HG02759 (cell line): Measurements from ENCODE around the gene WNT2B.
"Not testable (repeated sequence)": the region's sequence is repeated elsewhere in the genome, so short reads cannot be mapped to it uniquely, and the experiment has no call there.

Experiments
- ATAC-seq: cut with Tn5 transposase; IDR thresholded peaks from one replicate; pipeline ENCODE4 v1.9.1; 2021; ENCODE audit warnings: mild to moderate bottlenecking, moderate library complexity; ENCODE audit not compliant: unreplicated experiment

The WNT2B gene

DNA sequence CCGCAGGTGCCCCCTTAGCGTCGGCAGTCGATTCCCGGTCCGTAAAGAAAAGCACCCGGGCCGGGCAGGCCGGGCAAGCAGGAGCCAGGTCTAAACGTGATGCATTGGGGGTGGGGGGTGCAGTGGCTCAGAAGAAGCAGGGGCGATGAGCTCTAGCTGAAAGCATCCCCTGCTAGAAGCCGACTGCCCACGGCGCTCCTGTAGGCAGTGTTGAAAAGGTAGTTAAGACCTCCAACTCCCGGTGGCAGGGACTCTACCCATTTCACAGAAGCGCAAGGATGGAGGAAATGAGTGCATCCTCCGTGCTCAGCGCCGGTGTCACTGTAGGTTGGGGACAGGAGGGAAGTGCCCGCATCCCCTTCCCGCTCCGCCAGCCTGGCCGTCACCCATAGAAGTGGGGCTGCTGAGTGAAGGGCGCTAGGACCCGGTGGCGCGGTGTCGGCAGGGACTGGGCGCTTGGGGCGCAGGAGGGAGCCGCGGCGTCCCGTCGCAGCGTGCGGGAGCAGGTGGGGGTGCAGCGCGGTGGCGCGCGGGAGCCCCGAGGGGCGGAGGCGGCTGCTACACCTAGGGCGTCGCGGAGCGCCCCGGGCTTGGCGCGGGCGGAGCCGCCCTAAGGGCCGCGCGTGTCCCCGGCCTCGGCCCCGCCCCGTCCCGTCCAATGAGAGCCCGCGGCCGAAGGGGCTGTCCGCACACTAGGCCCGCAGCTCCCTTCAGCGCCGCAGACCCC lies at the start of gene WNT2B:
Gene WNT2B (plus strand): TSS at position 688 of the 727 bp plus-strand sequence. CDS start 298 bp downstream, outside the sequence.
- no peak for ATAC-seq

DNA sequence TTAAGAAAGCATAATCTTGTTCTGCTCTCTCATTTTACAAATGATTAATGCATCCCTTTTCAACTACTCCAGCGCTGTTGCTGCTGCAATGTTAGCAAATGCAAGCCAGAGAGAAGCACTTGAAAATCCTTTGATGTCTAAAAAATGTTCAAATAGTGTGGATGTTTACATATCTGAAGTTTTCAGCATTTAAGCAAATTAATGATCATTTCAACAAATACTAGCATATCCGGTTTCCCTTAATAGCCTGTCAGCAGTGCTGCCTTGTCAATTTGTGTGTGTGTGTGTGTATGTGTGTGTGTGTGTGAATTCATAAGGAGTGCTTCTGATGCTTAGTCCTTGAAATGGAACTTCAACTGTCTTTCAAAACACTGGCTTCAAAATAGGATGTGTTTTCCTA lies 48.1 kb upstream of the WNT2B start:
- ATAC-seq, result no peak

- no peak for ATAC-seq
Measured at GRCh38 chr1:112461200-112461871, 47.4 kb upstream of the WNT2B start.

- ATAC-seq, result no peak
Measured at GRCh38 chr1:112462953-112463279, 45.8 kb upstream of the WNT2B start.

- no peak for ATAC-seq
Measured at GRCh38 chr1:112464501-112464900, 44.3 kb upstream of the WNT2B start.

DNA sequence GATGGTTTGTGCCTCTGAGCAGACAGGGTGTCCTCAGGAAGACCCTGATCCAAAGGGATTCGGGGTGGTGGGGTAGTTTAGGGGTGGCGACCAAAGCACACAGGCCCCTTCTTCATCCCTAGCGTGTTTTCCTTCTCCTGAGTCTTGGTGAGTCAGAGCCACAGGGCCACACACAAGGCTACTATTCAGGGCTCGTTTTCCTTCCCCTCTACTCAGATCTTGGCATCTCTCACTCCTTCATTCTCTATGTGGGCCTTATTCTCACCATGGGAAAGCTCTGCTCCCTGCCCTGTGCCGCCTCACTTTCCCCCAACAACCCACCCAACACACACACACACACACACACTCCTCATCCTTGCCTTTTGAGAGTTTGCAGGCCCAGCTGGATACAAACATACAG lies 43.6 kb upstream of the WNT2B start:
- ATAC-seq, result no peak

GRCh38 chr1:112466078-112466660 lies 42.6 kb upstream of the WNT2B start:
- ATAC-seq, result peak; percentile 95

GRCh38 chr1:112470324-112470723 lies 38.4 kb upstream of the WNT2B start:
- not testable (repeated sequence) for ATAC-seq

DNA sequence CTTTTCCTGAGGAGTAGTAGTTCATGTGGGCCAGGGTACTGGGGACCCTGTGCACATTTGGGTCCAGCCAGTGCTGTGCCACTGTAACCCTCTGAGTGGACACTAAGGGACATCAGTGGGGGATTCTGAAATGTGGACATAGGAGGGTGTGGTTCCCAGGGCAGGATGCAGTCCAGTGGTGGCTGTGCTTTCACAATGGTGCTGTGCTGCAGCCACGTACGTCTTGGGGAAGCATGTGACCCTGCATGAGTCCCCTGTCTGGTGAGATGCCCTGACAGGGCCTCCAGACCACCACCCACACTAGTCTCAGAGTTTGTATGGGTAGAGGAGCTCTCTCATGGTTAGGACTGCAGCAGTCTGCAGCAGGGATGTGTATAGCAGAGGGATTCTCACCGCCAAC lies 37.8 kb upstream of the WNT2B start:
- no peak for ATAC-seq

DNA sequence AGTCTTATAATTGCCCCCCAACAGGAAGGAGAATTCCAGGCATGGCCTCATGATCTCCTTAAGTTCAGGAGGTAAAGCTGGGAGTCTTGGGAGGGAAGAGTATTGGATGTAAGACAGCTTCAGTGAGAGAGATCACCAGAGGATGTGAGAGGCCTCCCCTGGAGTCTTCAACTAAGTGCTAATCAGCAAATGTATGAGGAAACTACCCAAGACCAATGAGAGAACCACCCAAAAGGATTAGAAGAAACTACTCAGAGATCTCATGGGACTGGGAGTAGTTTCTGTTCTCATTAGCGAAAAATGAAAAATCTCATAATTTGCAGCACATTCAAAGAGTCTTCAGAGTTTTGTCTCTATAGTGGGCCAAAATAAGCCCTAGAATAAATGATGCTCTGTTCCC lies 36.6 kb upstream of the WNT2B start:
- ATAC-seq, result no peak

- ATAC-seq, result no peak
Measured at GRCh38 chr1:112477550-112477949, 31.2 kb upstream of the WNT2B start.

DNA sequence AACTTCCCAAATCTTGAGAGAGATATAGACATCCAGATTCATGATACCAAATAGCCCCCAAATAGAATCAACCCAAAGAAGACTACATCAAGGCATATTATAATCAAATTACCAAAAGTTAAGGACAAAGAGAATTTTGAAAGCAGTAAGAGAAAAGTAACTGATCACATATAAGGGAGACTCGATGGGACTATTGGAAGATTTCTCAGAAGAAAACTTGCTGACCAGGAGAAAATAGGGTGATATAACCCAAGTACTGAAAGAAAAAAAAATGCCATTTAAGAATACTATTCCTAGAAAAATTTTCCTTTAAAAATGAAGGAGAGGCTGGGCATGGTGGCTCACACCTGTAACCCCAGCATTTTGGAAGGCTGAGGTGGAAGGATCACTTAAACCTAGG lies 30.5 kb upstream of the WNT2B start:
- no peak for ATAC-seq

DNA sequence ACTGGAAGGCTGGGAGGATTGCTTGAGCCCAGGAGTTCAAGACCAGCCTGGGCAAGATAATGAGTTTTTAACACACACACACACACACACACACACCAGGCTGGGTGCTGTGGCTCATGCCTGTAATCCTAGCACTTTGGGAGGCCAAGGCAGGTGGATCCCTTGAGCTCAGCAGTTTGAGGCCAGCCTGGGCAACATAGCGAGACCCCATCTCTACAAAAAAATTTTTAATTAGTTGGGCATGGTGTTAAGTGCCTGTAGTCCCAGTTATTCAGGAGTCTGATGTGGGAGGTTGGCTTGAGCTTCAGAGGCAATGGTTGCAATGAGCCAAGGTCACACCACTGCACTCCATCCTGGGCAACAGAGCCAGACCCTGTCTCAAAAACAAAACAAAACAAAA lies 22.7 kb upstream of the WNT2B start:
- not testable (repeated sequence) for ATAC-seq

DNA sequence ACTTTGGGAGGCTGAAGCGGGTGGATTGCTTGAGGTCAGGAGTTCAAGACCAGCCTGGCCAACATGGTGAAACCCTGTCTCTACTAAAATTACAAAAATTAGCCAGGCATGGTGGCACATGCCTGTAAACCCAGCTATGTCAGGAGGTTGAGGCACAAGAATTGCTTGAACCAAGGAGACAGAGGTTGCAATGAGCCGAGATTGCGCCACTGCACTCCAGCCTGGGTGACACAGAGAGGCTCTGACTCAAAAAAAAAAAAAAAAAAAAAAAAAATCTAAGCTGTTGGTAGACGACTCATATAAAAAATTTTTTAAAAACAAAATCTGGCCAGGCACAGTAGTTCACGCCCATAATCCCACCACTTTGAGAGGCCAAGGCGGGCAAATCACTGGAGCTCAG lies 21.1 kb upstream of the WNT2B start:
- not testable (repeated sequence) for ATAC-seq

- ATAC-seq, result no peak
Measured at GRCh38 chr1:112488141-112488540, 20.6 kb upstream of the WNT2B start.

GRCh38 chr1:112492076-112492475 lies 16.7 kb upstream of the WNT2B start:
- ATAC-seq, result no peak

DNA sequence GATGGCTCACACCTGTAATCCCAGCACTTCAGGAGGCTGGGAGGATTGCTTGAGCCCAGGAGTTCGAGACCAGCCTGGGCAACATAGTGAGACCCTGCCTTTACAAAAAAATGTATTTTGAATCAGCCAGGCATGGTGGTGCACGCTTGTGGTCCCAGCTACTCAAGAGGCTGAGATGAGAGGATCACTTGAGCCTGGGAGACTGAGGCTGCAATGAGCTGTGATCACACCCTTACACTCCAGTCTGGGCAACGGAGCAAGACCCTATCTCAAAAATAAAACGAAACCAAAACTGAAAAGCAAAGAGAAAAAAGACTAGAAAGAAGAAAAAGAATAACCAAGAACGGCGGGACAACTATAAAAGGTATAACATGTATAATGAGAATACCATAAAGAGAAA lies 15.4 kb upstream of the WNT2B start:
- no peak for ATAC-seq

- no peak for ATAC-seq
Measured at GRCh38 chr1:112496290-112496689, 12.5 kb upstream of the WNT2B start.

- ATAC-seq, result peak; percentile 59
Measured at GRCh38 chr1:112501810-112502641, 6.7 kb upstream of the WNT2B start.

DNA sequence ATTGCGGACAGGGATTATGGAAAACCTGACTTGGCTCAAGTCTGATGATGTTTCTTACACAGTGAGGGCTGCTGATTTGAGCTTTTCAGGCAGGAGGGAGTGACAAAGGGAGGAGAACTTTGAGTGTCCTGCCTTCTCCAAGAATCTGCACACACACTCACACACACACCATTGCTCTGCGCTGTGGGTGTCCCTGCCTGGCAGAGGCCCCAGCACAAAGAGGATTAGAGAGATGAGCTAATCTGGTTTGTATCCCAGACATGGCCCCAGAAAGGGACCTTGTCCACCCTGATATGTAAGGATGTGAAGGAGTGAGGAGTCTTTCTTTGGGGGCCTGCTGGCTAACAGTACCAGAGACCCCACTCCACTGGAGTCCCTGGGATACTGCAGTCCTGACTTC lies 5.9 kb upstream of the WNT2B start:
- ATAC-seq, result no peak

GRCh38 chr1:112504001-112504660 lies 4.6 kb upstream of the WNT2B start:
- ATAC-seq, result no peak
